PC-9 (cell line): ENCODE measurements around the gene IL17REL.

Experiments
- CTCF ChIP-seq: fragments of 200-600 bp; sonication (generic); conservative IDR thresholded peaks from 2 replicates; pipeline ENCODE4 v1.6.1; 2017; ENCODE audit warnings: mixed run types, antibody characterized with exemption, mild to moderate bottlenecking, moderate library complexity
- EZH2 ChIP-seq: fragments of 200-600 bp; sonication (generic); IDR thresholded peaks from 2 replicates; pipeline ENCODE4 v1.8.0; 2017; ENCODE audit warnings: antibody characterized with exemption, low read depth

GRCh38 chr22:49960159-49961004 is 52.2 kb downstream of the IL17REL start, which contains the start of gene PIM3:
- TF ChIP-seq CTCF (no peak), EZH2 (no peak)
